ENCODE results near the gene NAGLU.

GRCh38 chr17:42520540-42520951 is 15.5 kb upstream of the NAGLU start:
- TF ChIP-seq CTCF (IDR thresholded peaks at IDR 0.05; ENCODE audit: low read depth, low read length, poor library complexity, severe bottlenecking) = peak; percentile 69
- no peak for TF ChIP-seq EZH2phosphoT487 (IDR thresholded peaks at IDR 0.05; ENCODE audit: borderline replicate concordance, low read length)

Data from DOHH2 (cell line).